K562 (cell line): Measurements from ENCODE around the gene MRPL11. TPM values are rescaled to one million over a fixed set of nuclear protein-coding genes. Genes with fewer than 3 reads are reported as not detected.

Source experiments
- CHD4 ChIP-seq: fragments of 200-600 bp; sonication (generic); IDR thresholded peaks from 3 replicates; pipeline ENCODE4 v1.6.1; 2012; ENCODE audit warnings: low read depth, mild to moderate bottlenecking, mixed read lengths, low read length, inconsistent platforms; ENCODE audit not compliant: insufficient read depth, insufficient replicate concordance, poor library complexity, severe bottlenecking
- CLOCK ChIP-seq: fragments of 250-450 bp; sonication (Bioruptor Pico); IDR thresholded peaks from 2 replicates; pipeline ENCODE4 v1.4.0; 2020; ENCODE audit warnings: mild to moderate bottlenecking, moderate library complexity, borderline replicate concordance
- FOS ChIP-seq: IDR thresholded peaks from 3 replicates; pipeline ENCODE4 v1.6.1; 2011; ENCODE audit not compliant: insufficient read length; ENCODE audit errors: extremely low read depth
- IFI16 ChIP-seq: fragments of 250-450 bp; sonication (Bioruptor Pico); IDR thresholded peaks from 2 replicates; pipeline ENCODE4 v2.1.2; 2022; ENCODE audit warnings: mild to moderate bottlenecking, inconsistent platforms
- MCM5 ChIP-seq: fragments of 450-650 bp; IDR thresholded peaks from 2 replicates; pipeline ENCODE4 v1.6.1; 2016; ENCODE audit warnings: low read depth
- MCM7 ChIP-seq, 2 experiments: fragments of 450-650 bp; IDR thresholded peaks; 2 replicates each; pipeline ENCODE4 v1.6.1; 2016 to 2018
- MTA3 ChIP-seq: fragments of 450-650 bp; formaldehyde crosslinking; IDR thresholded peaks from 2 replicates; pipeline ENCODE4 v1.6.1; 2017; ENCODE audit warnings: mild to moderate bottlenecking, borderline replicate concordance
- NCOA1 ChIP-seq: fragments of 450-650 bp; IDR thresholded peaks from 2 replicates; pipeline ENCODE4 v1.6.1; 2016; ENCODE audit warnings: low read depth
- RBM22 ChIP-seq: fragments of 200-400 bp; formaldehyde crosslinking; IDR thresholded peaks from 2 replicates; pipeline ENCODE4 v1.6.1; 2018; ENCODE audit warnings: low read length, low read depth; ENCODE audit not compliant: poor library complexity, severe bottlenecking
- RFX7 ChIP-seq: fragments of 250-450 bp; sonication (Bioruptor Pico); IDR thresholded peaks from 2 replicates; pipeline ENCODE4 v1.5.1; 2021; ENCODE audit warnings: mild to moderate bottlenecking
- SIN3A ChIP-seq, 2 experiments: fragments of 150-350 bp in 1 of 2; IDR thresholded peaks; 2 replicates each; pipeline ENCODE4 v1.6.1; 2011 to 2016; ENCODE audit warnings: borderline replicate concordance in 2 of 2, low read depth in 2 of 2, low read length in 2 of 2, mild to moderate bottlenecking in 2 of 2, moderate library complexity in 2 of 2; ENCODE audit not compliant: control insufficient read depth in 1 of 2
- TBL1XR1 ChIP-seq, 2 experiments: IDR thresholded peaks; 2 replicates each; pipeline ENCODE4 v1.6.1; 2012; ENCODE audit warnings: improper control_type of control experiment in 2 of 2, low read length in 2 of 2, mild to moderate bottlenecking in 1 of 2
- TOE1 ChIP-seq, 2 experiments: fragments of 450-650 bp in 1 of 2; sonication (generic) in 1 of 2; formaldehyde crosslinking in 1 of 2; IDR thresholded peaks; 2 replicates each; pipeline versions ENCODE4 v1.7.1 to v1.8.0; 2016 to 2022; ENCODE audit warnings: borderline replicate concordance in 2 of 2, mild to moderate bottlenecking in 2 of 2, antibody characterized with exemption in 1 of 2, inconsistent platforms in 1 of 2, low read depth in 1 of 2, missing genetic modification reagents in 1 of 2, moderate library complexity in 1 of 2
- ZFPM2 ChIP-seq: fragments of 250-450 bp; sonication (Bioruptor Pico); IDR thresholded peaks from 2 replicates; pipeline ENCODE4 v1.5.1; 2022; ENCODE audit warnings: mild to moderate bottlenecking
- ZNF507 ChIP-seq: conservative IDR thresholded peaks from 2 replicates; pipeline ENCODE4 v1.6.1; 2017; ENCODE audit warnings: missing genetic modification characterization, missing compliant biosample characterization
- ZNF717 ChIP-seq: fragments of 250-450 bp; sonication (Bioruptor Pico); IDR thresholded peaks from 2 replicates; pipeline ENCODE4 v1.5.0; 2021
- polyA plus RNA-seq, 8 experiments: library from polyadenylated mRNA; depleted of rRNA in 4 of 8; stranded (reverse) in 5 of 8; unstranded in 3 of 8; fragments of >200 nt; fragmentation: Nextera tagmentation in 2 of 8; fragmentation: Illumina TruSeq in 1 of 8; extraction: Ambion mirVana in 2 of 8; extraction: Trizol in 1 of 8; gene quantifications; 2 replicates each; pipeline versions ENCODE4 v1.2.1 to v1.2.3, GENCODE V29; 2011 to 2014; ENCODE audit warnings: inconsistent platforms in 1 of 8, missing spikeins in 1 of 8
- total RNA-seq, 7 experiments: library from RNA; depleted of rRNA in 6 of 7; stranded (reverse); fragments of >200 nt in 6 of 7; fragmentation: Illumina TruSeq in 2 of 7; extraction: Trizol in 2 of 7; gene quantifications; 2 replicates each; pipeline versions ENCODE4 v1.2.1 to v1.2.3, GENCODE V29; 2011 to 2021; ENCODE audit warnings: low replicate concordance in 1 of 7
- TF ChIP-seq, protein P1 (sequence below): fragments of 450-650 bp; IDR thresholded peaks from 2 replicates; pipeline ENCODE4 v1.6.1; 2016; ENCODE audit warnings: low read depth

The MRPL11 gene
- total and polyA plus RNA-seq, 9 of the 15 experiments (the other 6 are each of a cell fraction or from before 2014, with no cell fraction given): 33.0 to 173 (median 91.9) TPM

DNA sequence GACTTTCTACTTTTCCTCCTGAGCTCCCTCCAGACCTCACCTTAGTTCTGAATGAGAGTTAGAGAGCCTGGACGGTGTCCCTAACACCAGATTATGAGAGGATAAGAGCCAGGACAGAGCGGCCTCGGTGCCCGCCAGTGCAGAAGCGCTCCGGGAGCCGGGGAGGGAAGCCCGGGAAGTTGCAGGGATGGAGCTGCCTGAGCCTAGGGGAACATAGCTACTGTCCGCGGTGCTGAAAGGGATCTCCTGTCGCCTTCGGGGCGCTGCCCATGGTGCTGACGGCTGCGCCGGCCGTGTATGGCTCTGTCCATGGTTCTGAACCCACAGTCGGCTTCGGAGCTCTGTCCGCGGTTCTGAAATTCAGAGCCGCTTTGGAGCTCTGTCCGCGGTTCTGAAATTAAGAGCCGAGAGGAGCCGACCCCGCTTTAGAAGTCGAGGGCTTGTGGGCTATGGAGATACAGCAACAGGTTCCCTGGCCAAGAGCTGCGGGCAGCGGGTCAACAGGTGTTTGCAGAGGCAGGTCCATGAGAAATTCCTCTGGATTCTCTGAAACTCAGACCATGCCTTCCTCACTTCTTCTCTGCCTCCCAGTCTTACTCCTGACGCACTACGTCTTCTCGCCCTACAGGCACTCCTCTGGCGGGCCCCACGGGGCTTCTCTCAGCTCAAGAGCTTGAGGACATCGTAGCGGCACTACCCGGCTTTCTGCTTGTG lies 17.0 kb downstream of the MRPL11 start (continued):
- TF ChIP-seq ZNF717 (no peak), CHD4 (no peak), NCOA1 (peak; percentile 100), IFI16 (CRISPR knock-in tag) (peak; percentile 92), RBM22 (peak; percentile 72), ZNF507 (tag) (no peak), ZFPM2 (peak; percentile 93; the same call in 1 of the 2 replicates), SIN3A (IDR thresholded peaks at IDR 0.05; ENCODE audit: borderline replicate concordance in 2 of 2, control insufficient read depth in 1 of 2, low read depth in 2 of 2, low read length in 2 of 2) (peak; percentile 100), RFX7 (no peak), TBL1XR1 (IDR thresholded peaks at IDR 0.05; ENCODE audit: low read length in 2 of 2) (peak; percentile 33 to 56; a peak in 2 of 4 replicates), MCM7 (IDR thresholded peaks at IDR 0.05) (peak in 1 of 2 experiments; percentile 98; a peak in 2 of 4 replicates), TOE1 (IDR thresholded peaks at IDR 0.05; ENCODE audit: borderline replicate concordance) (peak; percentile 67; the same call in 1 of the 2 replicates), TOE1 (CRISPR knock-in tag; IDR thresholded peaks at IDR 0.05; ENCODE audit: borderline replicate concordance, low read depth) (peak; percentile 100), MTA3 (no peak), CLOCK (peak; percentile 70; the same call in 1 of the 2 replicates), FOS (no peak), MCM5 (no peak)
- TF ChIP-seq, protein P1, sequence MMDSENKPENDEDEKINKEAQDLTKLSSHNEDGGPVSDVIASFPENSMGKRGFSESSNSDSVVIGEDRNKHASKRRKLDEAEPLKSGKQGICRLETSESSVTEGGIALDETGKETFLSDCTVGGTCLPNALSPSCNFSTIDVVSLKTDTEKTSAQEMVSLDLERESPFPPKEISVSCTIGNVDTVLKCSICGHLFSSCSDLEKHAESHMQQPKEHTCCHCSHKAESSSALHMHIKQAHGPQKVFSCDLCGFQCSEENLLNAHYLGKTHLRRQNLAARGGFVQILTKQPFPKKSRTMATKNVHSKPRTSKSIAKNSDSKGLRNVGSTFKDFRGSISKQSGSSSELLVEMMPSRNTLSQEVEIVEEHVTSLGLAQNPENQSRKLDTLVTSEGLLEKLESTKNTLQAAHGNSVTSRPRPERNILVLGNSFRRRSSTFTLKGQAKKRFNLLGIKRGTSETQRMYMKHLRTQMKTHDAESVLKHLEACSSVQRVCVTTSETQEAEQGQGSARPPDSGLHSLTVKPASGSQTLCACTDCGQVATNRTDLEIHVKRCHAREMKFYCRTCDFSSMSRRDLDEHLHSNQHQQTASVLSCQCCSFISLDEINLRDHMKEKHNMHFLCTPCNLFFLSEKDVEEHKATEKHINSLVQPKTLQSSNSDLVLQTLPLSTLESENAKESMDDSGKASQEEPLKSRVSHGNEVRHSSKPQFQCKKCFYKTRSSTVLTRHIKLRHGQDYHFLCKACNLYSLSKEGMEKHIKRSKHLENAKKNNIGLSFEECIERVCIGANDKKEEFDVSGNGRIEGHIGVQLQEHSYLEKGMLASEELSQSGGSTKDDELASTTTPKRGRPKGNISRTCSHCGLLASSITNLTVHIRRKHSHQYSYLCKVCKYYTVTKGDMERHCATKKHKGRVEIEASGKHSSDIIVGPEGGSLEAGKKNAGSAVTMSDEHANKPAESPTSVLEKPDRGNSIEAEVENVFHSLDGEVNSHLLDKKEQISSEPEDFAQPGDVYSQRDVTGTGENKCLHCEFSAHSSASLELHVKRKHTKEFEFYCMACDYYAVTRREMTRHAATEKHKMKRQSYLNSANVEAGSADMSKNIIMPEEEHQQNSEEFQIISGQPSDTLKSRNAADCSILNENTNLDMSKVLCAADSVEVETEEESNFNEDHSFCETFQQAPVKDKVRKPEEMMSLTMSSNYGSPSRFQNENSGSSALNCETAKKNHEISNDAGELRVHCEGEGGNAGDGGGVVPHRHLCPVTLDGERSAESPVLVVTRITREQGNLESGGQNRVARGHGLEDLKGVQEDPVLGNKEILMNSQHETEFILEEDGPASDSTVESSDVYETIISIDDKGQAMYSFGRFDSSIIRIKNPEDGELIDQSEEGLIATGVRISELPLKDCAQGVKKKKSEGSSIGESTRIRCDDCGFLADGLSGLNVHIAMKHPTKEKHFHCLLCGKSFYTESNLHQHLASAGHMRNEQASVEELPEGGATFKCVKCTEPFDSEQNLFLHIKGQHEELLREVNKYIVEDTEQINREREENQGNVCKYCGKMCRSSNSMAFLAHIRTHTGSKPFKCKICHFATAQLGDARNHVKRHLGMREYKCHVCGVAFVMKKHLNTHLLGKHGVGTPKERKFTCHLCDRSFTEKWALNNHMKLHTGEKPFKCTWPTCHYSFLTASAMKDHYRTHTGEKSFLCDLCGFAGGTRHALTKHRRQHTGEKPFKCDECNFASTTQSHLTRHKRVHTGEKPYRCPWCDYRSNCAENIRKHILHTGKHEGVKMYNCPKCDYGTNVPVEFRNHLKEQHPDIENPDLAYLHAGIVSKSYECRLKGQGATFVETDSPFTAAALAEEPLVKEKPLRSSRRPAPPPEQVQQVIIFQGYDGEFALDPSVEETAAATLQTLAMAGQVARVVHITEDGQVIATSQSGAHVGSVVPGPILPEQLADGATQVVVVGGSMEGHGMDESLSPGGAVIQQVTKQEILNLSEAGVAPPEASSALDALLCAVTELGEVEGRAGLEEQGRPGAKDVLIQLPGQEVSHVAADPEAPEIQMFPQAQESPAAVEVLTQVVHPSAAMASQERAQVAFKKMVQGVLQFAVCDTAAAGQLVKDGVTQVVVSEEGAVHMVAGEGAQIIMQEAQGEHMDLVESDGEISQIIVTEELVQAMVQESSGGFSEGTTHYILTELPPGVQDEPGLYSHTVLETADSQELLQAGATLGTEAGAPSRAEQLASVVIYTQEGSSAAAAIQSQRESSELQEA: no peak
